ENCODE data around the gene MIA.

DNA sequence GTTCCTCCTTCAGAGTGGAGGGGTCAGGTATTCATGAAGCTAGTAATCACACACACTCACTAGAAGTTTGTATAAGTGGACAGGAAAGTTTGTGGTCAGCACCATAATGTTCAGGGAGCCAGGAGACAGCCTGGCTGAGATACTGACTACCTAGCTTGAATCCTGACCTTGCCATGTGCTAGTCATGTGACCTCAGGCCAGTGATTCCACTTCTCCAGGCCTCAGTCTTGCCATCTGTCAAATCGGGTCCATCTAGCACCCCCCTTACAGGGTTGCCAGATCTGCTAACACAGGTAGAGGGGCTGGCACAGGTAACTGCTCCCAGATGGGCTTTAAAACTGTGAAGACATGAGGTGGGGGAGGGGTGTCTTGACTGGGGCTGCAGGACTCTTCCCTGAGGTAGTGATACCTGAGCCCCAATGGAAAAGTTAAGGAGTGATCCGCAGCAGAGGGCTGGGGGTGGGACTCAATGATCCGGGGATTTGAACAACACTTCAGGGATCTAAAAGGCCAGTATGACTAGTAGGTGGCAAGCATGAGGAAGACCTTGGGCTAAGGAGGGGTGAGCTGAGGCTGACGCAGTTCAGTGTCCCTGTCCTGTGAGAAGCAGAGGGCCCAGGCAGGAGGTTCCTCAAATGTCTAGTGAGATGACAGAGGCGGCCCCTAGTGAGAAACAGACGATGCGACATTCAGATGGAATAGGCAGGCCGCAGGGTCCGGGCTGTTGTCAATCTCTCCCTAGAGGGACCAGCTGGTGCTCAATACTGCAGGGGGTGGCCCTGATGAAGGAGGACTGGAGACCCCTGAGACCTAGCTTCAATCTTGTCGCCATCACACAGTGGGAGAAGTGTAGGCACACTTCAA, 33.6 kb upstream of the MIA start:
- TF ChIP-seq, protein P1, sequence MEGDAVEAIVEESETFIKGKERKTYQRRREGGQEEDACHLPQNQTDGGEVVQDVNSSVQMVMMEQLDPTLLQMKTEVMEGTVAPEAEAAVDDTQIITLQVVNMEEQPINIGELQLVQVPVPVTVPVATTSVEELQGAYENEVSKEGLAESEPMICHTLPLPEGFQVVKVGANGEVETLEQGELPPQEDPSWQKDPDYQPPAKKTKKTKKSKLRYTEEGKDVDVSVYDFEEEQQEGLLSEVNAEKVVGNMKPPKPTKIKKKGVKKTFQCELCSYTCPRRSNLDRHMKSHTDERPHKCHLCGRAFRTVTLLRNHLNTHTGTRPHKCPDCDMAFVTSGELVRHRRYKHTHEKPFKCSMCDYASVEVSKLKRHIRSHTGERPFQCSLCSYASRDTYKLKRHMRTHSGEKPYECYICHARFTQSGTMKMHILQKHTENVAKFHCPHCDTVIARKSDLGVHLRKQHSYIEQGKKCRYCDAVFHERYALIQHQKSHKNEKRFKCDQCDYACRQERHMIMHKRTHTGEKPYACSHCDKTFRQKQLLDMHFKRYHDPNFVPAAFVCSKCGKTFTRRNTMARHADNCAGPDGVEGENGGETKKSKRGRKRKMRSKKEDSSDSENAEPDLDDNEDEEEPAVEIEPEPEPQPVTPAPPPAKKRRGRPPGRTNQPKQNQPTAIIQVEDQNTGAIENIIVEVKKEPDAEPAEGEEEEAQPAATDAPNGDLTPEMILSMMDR (IDR thresholded peaks at IDR 0.05): no peak
- no peak for TF ChIP-seq EZH2 (IDR thresholded peaks at IDR 0.05; ENCODE audit: borderline replicate concordance, insufficient read depth, low read depth, low read length, poor library complexity, severe bottlenecking)
